BJ (cell line): ENCODE data around the gene CCL24. TPM values are rescaled to one million over a fixed set of nuclear protein-coding genes. Genes with fewer than 3 reads are reported as not detected.

ENCODE experiments used
- CTCF ChIA-PET: fragments of 350-600 bp; formaldehyde crosslinking; extraction: SDS; loops from one replicate; lab custom pipeline; 2021; ENCODE audit warnings: antibody characterized with exemption, inconsistent platforms; lab: Yijun Ruan, JAX
- POLR2A ChIA-PET: fragments of 300-600 bp; sonication (Branson Sonifier 250); formaldehyde crosslinking; extraction: SDS; loops from one replicate; lab custom pipeline; 2021; ENCODE audit warnings: antibody characterized with exemption; lab: Charles Lee
- DNase-seq: peaks from one replicate; pipeline ENCODE4 v3.0.0-alpha.2; 2011; ENCODE audit warnings: low read depth
- H3K27me3 ChIP-seq: 2 replicates; pipeline ENCODE4 v1.6.0; 2011; ENCODE audit warnings: low read length; ENCODE audit not compliant: control insufficient read depth, insufficient read depth
- H3K36me3 ChIP-seq: 2 replicates; pipeline ENCODE4 v1.5.1; 2011; ENCODE audit warnings: low read length; ENCODE audit not compliant: control insufficient read depth, insufficient read depth
- H3K4me3 ChIP-seq: 2 replicates; pipeline ENCODE4 v1.5.1; 2011; ENCODE audit warnings: low read depth, mild to moderate bottlenecking, control low read depth, low read length
- CTCF ChIP-seq: IDR thresholded peaks from 2 replicates; pipeline ENCODE4 v1.5.1; 2011; ENCODE audit warnings: low read depth, mild to moderate bottlenecking, control low read depth, inconsistent platforms, low read length, moderate library complexity; ENCODE audit not compliant: insufficient read depth
- polyA plus RNA-seq: library from polyadenylated mRNA; depleted of rRNA; stranded (reverse); fragments of >200 nt; gene quantifications from 2 replicates; pipeline ENCODE4 v1.2.3, GENCODE V29; 2011

CCL24 gene
- polyA plus RNA-seq, 1 experiment: not detected

GRCh38 chr7:75813084-75813483 lies 522 bp downstream of the CCL24 start:
- no peak for DNase-seq
- POLR2A ChIA-PET: no interaction called here

DNA sequence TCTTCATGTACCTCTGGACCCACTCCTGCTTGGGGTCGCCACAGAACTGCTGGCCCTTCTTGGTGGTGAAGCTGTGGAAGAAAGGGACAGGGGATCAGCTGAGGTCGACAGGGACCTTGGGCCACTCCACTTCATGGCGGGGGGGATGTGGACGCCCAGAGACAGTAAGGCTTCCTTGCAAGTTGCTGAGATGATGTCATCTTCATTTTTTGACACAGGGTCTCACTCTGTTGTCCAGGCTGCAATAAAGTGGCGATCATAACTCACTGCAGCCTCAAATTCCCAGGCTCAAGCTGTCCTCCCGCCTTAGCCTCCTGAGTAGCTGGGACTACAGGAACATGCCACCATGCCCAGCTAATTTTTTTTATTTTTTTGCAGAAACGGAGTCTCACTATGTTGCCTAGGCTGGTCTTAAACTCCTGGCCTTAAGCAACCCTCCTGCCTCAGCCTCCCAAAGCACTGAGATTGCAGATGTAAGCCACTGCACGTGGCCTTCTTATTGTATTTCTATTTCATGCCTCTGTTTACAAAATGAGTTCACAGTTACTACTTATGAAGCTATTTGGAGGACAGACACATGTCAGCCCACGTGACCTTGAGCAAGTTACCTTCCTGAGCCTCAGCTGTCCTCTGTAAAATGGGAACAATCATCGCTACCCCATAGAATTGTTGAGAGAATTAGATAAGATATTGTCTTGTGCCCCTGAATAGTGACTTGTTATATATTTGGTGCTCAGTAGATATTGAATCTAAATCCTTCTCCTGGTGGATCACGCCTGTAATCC lies 1.5 kb downstream of the CCL24 start:
- no peaks in the 10 kb centered on the region for H3K36me3 ChIP-seq
- H3K27me3 ChIP-seq: peaks cover 4% of the 10 kb centered on the region; the same call in 1 of the 2 replicates
- DNase-seq: no peak
- TF ChIP-seq CTCF: no peak
- H3K4me3 ChIP-seq: no peak overlapping the region
- ChIA-PET POLR2A (no interaction called here), CTCF (no interaction called here)

More at GRCh38 chr7:75813084-75813483, 522 bp downstream of the CCL24 start:
- TF ChIP-seq CTCF: no peak
- Histone ChIP-seq H3K4me3 (no peak overlapping the region), H3K36me3 (no peaks in the 10 kb centered on the region), H3K27me3 (peaks cover 4% of the 10 kb centered on the region; the same call in 1 of the 2 replicates)
- CTCF ChIA-PET: no interaction called here

DNA sequence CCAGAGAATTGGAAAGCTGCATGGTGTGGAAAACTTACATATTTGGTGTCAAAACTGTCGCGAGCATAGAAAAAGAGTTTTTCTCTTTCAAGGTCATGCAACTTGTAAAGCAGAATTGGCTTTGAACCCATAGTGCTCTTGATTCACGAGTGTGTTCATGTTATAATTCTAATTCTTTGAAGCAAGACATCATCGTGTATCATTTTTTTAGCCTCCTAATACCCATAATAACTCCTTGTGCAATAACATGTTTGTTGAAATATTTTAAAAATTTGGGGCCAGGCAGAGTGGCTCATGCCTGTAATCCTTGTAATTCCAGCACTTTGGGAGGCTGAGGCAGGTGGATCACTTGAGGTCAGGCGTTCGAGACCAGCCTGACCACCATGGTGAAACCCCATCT lies 4.2 kb downstream of the CCL24 start:
- ChIA-PET POLR2A (no interaction called here), CTCF (no interaction called here)
- no peak overlapping the region for H3K4me3 ChIP-seq
- DNase-seq: no peak
- 0 out of 2 replicates have a peak, but pooled peaks cover 2% of the 10 kb centered on the region for H3K27me3 ChIP-seq
- TF ChIP-seq CTCF: no peak
- no peaks in the 10 kb centered on the region for H3K36me3 ChIP-seq

GRCh38 chr7:75808106-75808505 lies 5.5 kb downstream of the CCL24 start:
- H3K36me3 ChIP-seq: no peaks in the 10 kb centered on the region
- H3K4me3 ChIP-seq: no peak overlapping the region
- H3K27me3 ChIP-seq: peaks cover 5% of the 10 kb centered on the region; the same call in 1 of the 2 replicates
- ChIA-PET POLR2A (no interaction called here), CTCF (interaction anchor here (0.8 kb wide), 1 partner anchor 9 kb away, joined by 3 read pairs; no protein-coding TSS in a partner anchor)
- no peak for DNase-seq
- no peak for TF ChIP-seq CTCF

GRCh38 chr7:75807452-75807851 lies 6.2 kb downstream of the CCL24 start:
- CTCF ChIA-PET: no interaction called here
- POLR2A ChIA-PET: no interaction called here
- Histone ChIP-seq H3K36me3 (no peaks in the 10 kb centered on the region), H3K27me3 (peaks cover 5% of the 10 kb centered on the region; the same call in 1 of the 2 replicates), H3K4me3 (no peak overlapping the region)
- no peak for TF ChIP-seq CTCF
- DNase-seq: no peak
